ENCODE data around the gene ZBTB7A. TPM values are rescaled to one million over a fixed set of nuclear protein-coding genes. Genes with fewer than 3 reads are reported as not detected.

The ZBTB7A gene
- total RNA-seq, 1 experiment from 2014 or later: 25.9 TPM

- Histone ChIP-seq H3K4me3 (ENCODE audit: low read depth, low read length, poor library complexity, severe bottlenecking) (no peak overlapping the region), H3K36me3 (ENCODE audit: insufficient read depth, low read length, poor library complexity, severe bottlenecking) (peaks cover 44% of the 10 kb centered on the region), H3K4me1 (ENCODE audit: insufficient read depth, low read length, poor library complexity, severe bottlenecking) (no peaks in the 10 kb centered on the region), H3K27me3 (replicated peaks; ENCODE audit: insufficient read depth, low read depth, low read length, poor library complexity) (no peaks in the 10 kb centered on the region), H3K9me3 (ENCODE audit: low read depth, low read length, poor library complexity, severe bottlenecking) (no peaks in the 10 kb centered on the region), H3K27ac (ENCODE audit: low read depth, low read length, poor library complexity, severe bottlenecking) (no peak overlapping the region)
- CTCF ChIA-PET: no interaction called here
- intact Hi-C loops (cut with micrococcal nuclease; ENCODE audit: unreplicated experiment): no loop called here
- DNase-seq (ENCODE audit: low spot score): no peak
- BruUV-seq (replicated peaks): no TSS peak
- TF ChIP-seq CTCF (conservative IDR thresholded peaks at IDR 0.05; ENCODE audit: low read depth, low read length) (no peak), EZH2 (IDR thresholded peaks at IDR 0.05; ENCODE audit: borderline replicate concordance, low read depth, low read length, poor library complexity, severe bottlenecking) (no peak)
- POLR2A ChIA-PET (ENCODE audit: low non-redundant PET): no interaction called here
These were observed 32.5 kb upstream of the ZBTB7A start for GRCh38 chr19:4099041-4099764.

- no peak for DNase-seq (ENCODE audit: low spot score)
- no peaks in the 10 kb centered on the region for H3K27me3 ChIP-seq (replicated peaks; ENCODE audit: insufficient read depth, low read depth, low read length, poor library complexity)
- no peak overlapping the region for H3K4me3 ChIP-seq (ENCODE audit: low read depth, low read length, poor library complexity, severe bottlenecking)
- ChIA-PET CTCF (no interaction called here), POLR2A (ENCODE audit: low non-redundant PET) (no interaction called here)
- intact Hi-C loops (cut with micrococcal nuclease; ENCODE audit: unreplicated experiment): no loop called here
- H3K27ac ChIP-seq (ENCODE audit: low read depth, low read length, poor library complexity, severe bottlenecking): no peak overlapping the region
- peaks cover 44% of the 10 kb centered on the region for H3K36me3 ChIP-seq (ENCODE audit: insufficient read depth, low read length, poor library complexity, severe bottlenecking)
- no peaks in the 10 kb centered on the region for H3K4me1 ChIP-seq (ENCODE audit: insufficient read depth, low read length, poor library complexity, severe bottlenecking)
- BruUV-seq (replicated peaks): no TSS peak
- no peaks in the 10 kb centered on the region for H3K9me3 ChIP-seq (ENCODE audit: low read depth, low read length, poor library complexity, severe bottlenecking)
- TF ChIP-seq EZH2 (IDR thresholded peaks at IDR 0.05; ENCODE audit: borderline replicate concordance, low read depth, low read length, poor library complexity, severe bottlenecking) (no peak), CTCF (conservative IDR thresholded peaks at IDR 0.05; ENCODE audit: low read depth, low read length) (no peak)
These were observed 31.8 kb upstream of the ZBTB7A start for GRCh38 chr19:4098493-4098892.

DNA sequence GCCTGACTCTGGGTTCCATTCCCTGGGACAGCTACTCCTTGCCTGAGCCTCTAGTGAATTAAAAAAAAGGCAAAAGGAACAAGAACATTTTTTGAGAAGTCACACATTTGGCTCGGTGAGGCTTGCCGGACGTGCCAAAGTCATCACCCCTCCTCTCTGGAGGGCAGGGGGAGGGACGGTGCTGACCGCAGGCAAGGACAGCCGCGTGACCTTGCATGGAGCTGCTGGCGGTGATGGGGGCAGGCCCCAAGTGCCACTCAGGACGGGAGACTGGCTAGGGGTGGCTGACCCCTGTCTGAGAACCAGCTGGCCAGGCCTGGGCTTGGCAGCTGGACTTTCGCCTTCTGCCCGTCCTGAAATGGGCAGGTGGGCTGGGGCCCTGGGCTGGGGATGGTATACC is 30.8 kb upstream of the ZBTB7A start:
- POLR2A ChIA-PET (ENCODE audit: low non-redundant PET): no interaction called here

More for the DNA sequence above, 30.8 kb upstream of the ZBTB7A start:
- intact Hi-C loops (cut with micrococcal nuclease; ENCODE audit: unreplicated experiment): no loop called here
- no TSS peak for BruUV-seq (replicated peaks)
- Histone ChIP-seq H3K27ac (ENCODE audit: low read depth, low read length, poor library complexity, severe bottlenecking) (no peak overlapping the region), H3K4me1 (ENCODE audit: insufficient read depth, low read length, poor library complexity, severe bottlenecking) (no peaks in the 10 kb centered on the region), H3K9me3 (ENCODE audit: low read depth, low read length, poor library complexity, severe bottlenecking) (no peaks in the 10 kb centered on the region), H3K36me3 (ENCODE audit: insufficient read depth, low read length, poor library complexity, severe bottlenecking) (peaks cover 43% of the 10 kb centered on the region), H3K27me3 (replicated peaks; ENCODE audit: insufficient read depth, low read depth, low read length, poor library complexity) (no peaks in the 10 kb centered on the region), H3K4me3 (ENCODE audit: low read depth, low read length, poor library complexity, severe bottlenecking) (no peak overlapping the region)
- TF ChIP-seq EZH2 (IDR thresholded peaks at IDR 0.05; ENCODE audit: borderline replicate concordance, low read depth, low read length, poor library complexity, severe bottlenecking) (no peak), CTCF (conservative IDR thresholded peaks at IDR 0.05; ENCODE audit: low read depth, low read length) (no peak)
- DNase-seq (ENCODE audit: low spot score): no peak
- CTCF ChIA-PET: no interaction called here

All from A673 (cell line).